NCI-H2227 (cell line): ENCODE measurements around the gene CACNB4.
A peak's percentile ranks its signal among the peaks of the same experiment; 100 is the strongest.
"Not testable (repeated sequence)": the region's sequence is repeated elsewhere in the genome, so short reads cannot be mapped to it uniquely, and the experiment has no call there.

Source experiments
- DNase-seq: peaks from one replicate; lab custom pipeline; 2025; ENCODE audit not compliant: unreplicated experiment; lab: John Stamatoyannopoulos, UW

CACNB4 gene

DNA sequence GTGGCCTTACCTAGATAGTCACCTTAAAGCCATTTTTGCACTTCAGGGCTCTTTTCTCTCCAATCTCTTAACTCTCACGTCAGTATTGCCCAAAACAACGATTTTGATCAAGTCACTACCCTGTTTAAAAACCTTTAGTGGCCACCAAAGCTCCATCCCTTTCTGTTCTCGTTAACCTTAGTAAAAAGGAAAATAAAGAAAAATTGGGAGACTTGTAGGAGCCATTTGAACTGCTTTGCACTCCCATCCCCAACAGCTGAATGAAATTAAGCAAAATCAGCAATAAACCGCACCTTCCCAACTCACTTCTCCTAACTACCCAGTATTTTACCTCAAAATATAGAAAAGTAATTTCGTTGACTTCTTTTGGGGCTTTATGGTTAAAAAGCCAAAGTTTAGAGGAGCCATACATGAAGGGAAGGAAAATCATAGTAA, 269.9 kb downstream of the CACNB4 start:
- no peak for DNase-seq

- DNase-seq = peak; percentile 98
Observed at GRCh38 chr2:151828143-151828889, 270.5 kb downstream of the CACNB4 start, which contains the start of gene ARL5A. TSS of gene ARL5A (minus strand) at chr2:151828421. CDS start at chr2:151828176, 245 bp downstream.

GRCh38 chr2:151827564-151828142, 271.2 kb downstream of the CACNB4 start:
- DNase-seq = peak; percentile 62

DNA sequence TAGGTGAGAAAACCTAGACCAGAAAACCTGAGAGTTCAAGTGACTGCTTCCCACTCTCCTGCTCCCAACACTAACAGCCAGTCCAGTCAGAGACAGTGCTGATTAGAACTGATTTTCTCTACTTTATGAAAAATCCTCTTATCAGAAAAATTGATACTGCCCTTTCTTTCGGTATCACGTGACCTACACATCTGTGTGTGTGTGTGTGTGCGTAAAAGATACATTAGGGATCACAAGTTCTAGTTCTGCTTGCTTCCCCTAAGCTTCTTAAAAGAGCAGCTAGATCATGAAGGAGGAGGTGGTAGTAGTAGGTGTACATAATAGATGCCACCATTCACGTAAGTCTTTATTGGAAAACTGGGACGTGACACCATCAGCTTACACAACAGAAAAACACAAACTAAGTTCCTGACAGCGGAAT, 272.1 kb downstream of the CACNB4 start:
- DNase-seq = peak; percentile 18

- DNase-seq = no peak
Observed at GRCh38 chr2:151824886-151825285, 274.0 kb downstream of the CACNB4 start.

DNA sequence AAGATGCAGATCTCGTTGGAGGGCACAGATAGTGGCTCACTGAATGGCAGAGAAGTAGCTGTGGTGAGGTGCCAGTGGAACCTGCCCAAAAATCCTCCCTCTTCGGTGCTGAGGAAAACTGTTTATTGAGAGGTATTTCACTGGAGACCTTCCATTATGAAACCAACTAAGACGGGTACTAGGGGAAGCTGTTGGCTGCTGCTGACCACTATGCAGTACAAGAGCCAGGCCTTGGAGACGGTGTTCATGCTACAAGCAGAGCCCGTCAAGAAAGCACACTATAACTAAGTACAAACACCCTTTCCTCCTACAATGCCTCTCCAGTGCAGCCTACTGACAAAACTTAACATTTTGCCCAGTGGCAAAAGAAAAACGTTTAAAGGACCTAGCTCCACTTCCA, 275.2 kb downstream of the CACNB4 start:
- DNase-seq = no peak

DNA sequence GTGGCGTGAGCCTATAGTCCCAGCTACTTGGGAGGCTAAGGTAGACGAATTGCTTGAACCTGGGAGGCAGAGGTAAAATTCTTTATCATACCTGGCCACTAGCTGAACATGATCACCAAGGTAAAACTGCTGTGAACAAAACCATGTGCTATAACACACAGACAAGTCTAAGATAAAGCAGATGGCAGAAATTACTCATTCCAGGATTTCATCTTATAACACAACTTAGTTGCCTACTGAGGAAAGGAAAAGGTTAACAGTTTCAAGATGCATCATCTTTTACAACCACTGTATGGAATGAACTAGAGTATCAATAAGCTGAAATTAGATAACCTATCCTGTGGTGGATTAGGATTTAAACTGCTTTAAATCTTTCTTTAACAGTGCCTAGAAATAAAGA, 278.9 kb downstream of the CACNB4 start:
- DNase-seq = no peak

DNA sequence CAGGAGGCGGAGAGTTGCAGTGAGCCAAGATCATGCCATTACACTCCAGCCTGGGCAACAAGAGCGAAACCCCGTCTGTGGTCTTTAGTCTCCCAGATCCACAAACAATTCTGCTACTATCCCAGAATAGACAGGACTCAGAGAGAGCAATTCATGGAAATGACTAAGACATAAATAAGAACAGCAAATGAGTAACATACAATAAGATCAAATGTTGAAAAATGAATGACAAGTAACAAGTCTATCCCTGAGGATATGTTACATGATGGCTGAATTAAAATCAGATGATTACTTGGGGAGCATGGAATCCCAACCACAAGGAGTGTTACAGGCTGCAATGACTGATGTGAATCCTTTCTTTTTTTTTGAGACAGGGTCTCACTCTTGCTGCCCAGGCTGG, 280.9 kb downstream of the CACNB4 start:
- no peak for DNase-seq

GRCh38 chr2:151816843-151817242, 282.0 kb downstream of the CACNB4 start:
- DNase-seq = no peak

- DNase-seq = no peak
Observed at GRCh38 chr2:151815821-151816489, 282.9 kb downstream of the CACNB4 start.

DNA sequence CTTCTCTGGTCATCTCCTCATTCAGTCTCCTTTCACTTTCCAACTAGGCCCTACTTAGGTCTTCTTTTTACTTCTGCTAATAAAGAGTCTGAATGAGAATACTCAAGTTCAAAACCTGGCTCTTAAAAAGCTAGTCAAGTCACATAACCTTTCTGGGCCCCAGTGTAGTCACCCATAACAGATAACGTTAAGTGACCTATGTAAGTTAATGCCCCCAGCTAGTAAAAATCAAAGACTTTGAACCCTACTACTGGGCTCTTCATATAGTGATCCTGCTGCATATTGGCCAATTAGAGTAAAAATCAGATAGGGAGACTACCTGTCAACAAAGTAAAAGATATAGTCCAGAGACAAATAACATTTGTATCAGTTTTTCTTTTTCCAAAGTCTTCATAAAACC, 288.4 kb downstream of the CACNB4 start:
- DNase-seq = no peak

- no peak for DNase-seq
Observed at GRCh38 chr2:151809073-151809383, 289.8 kb downstream of the CACNB4 start.

DNA sequence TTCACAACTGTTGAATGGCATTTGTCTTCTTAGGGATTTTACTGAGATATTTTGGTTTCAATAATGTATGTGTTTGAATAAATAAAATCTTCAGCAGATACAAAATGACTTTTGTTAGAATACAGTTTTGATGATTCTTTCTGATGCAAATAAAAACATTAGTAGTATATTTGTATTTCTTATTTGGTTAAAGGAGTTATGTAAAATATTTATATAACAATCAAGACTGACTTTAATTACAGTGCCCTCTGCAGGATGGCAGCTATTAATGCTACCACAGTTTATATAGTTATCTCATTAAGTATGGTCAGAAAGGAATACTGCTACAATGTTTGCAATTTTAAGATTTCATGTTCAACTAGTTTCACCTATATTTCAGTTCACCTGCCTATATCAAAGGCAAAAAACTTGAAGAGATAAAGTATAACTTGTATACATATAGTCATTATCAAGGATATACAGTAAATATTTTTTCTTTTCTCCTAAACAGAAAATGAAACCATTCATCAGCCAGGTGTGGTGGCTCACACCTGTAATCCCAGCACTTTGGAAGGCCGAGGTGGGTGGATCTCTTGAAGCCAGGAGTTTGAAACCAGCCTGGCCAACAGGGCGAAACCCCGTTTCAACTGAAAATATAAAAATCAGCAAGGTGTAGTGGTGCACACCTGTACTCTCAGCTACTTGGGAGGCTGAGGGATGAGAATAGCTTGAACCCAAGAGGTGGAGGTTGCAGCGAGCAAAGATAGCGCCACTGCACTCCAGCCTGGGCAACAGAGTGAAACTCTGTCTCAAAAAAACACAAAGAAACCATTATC, 290.4 kb downstream of the CACNB4 start:
- no peak for DNase-seq

- no peak for DNase-seq
Observed at GRCh38 chr2:151805961-151806360, 292.9 kb downstream of the CACNB4 start.

DNA sequence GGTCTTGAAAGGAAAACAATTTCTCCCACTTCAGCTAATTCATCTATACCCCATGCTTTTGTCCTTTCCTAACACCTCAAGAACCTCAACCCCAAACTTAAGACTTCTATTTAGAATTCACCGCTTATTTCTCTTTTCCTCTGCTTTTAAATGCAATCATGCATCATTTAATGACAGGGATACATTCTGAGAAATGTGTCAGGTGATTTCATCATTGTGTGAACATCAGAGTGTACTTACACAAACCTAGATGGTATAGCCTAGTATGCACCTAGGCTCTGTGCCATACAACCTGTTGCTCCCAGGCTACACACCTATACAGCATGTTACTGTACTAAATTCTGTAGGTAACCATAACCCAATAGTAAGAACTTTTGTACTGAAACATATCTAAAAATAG, 293.5 kb downstream of the CACNB4 start:
- DNase-seq = no peak

- no peak for DNase-seq
Observed at GRCh38 chr2:151803811-151804210, 295.0 kb downstream of the CACNB4 start.

DNA sequence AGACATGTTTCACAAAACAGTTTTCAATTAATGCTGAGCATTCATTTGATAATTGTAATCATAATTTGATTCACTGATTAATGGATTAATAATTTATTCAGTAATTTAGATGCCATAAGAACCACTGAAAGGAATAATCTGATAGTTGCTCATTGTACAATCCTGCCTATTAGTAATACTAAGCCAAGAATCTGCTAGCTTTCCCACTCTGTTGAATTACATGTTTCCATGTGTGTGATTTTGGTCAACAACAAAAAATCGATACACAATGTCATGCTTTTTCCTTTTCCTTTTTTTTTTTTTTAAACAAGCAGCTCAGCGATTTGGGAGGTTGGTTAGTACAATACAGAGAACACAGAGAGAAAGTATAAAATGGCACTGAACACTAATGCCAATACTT, 296.5 kb downstream of the CACNB4 start:
- no peak for DNase-seq

DNA sequence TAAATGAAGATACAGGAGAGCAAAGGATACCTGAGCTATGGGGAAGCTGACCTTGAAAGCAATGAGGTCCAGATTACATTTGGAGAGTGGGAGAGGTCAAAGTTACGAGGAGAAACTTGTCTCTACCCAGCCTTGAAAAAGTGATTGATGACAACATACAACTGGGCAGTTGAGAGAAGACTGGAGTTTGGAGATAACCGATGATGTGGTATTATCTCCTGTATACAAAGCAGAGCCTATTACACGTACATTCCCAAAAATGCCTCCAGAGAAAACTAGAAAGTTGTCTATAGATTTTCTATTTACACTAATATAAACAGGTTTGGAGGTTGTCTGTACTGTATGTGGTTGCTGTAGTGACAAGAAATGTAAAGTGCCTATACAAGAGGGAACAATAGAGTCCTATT, 299.0 kb downstream of the CACNB4 start:
- no peak for DNase-seq

DNA sequence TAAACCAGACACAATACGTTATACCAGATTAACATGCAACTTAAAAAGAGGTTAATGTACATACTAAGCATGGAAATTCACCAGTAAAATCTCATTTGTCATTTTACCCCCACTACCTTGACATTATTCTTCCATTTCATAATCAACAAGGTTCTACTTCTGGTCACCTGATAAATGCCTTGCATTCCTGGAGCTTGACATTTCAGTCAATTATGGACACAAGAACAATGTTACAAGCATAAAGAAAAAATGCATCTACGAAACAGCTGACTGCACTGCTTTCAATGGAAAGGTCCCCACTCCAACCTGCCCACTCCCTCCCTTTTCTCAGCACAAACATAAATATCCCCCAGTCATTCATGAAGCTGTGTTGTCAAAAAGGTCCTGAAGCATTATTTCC, 302.1 kb downstream of the CACNB4 start:
- no peak for DNase-seq

- no peak for DNase-seq
Observed at GRCh38 chr2:151795646-151796240, 303.1 kb downstream of the CACNB4 start.

- DNase-seq = not testable (repeated sequence)
Observed at GRCh38 chr2:151794422-151794821, 304.4 kb downstream of the CACNB4 start.
